HCT116 (cell line): Measurements from ENCODE around the gene KCNK13. TPM values are rescaled to one million over a fixed set of nuclear protein-coding genes. Genes with fewer than 3 reads are reported as not detected.

Experiments
- ATAC-seq: fragments of 200-7000 bp; cut with Tn5 transposase; 2 replicates; pipeline ENCODE4 v1.9.1; 2020; ENCODE audit warnings: mild to moderate bottlenecking, moderate library complexity
- BruUV-seq: library from RNA; stranded (reverse); fragments of 400-500 nt; replicated peaks from 2 replicates; lab custom pipeline; 2021; lab: Mats Ljungman, UMichigan
- CTCF ChIA-PET: fragments of 300-600 bp; sonication (Branson Sonifier 250); formaldehyde crosslinking; loops from one replicate; lab custom pipeline; 2021; ENCODE audit warnings: antibody characterized with exemption; lab: Charles Lee
- POLR2A ChIA-PET: fragments of 300-600, 350-600 bp; sonication (Branson Sonifier 250); formaldehyde crosslinking; loops from one replicate; lab custom pipeline; 2021; ENCODE audit warnings: antibody characterized with exemption; lab: Charles Lee
- RAD21 ChIA-PET, 2 experiments: fragments of 300-600 bp; sonication (Branson Sonifier 250); formaldehyde crosslinking; loops; one replicate each; lab custom pipeline; 2023; ENCODE audit warnings: low total read pairs in 2 of 2; ENCODE audit not compliant: uncharacterized antibody in 2 of 2, unreplicated experiment in 2 of 2, low non-redundant PET in 1 of 2; lab: Charles Lee
- DNase-seq: peaks from one replicate; pipeline ENCODE4 v3.0.0-alpha.2; 2010; ENCODE audit warnings: low read depth, low spot score
- H2AFZ ChIP-seq: fragments of 200-600 bp; shearing (Covaris generic), sonication (generic); 2 replicates; pipeline ENCODE4 v1.6.1; 2017; ENCODE audit warnings: low read depth, mixed run types, mixed read lengths, antibody characterized with exemption, low read length; ENCODE audit not compliant: poor library complexity, severe bottlenecking
- H3K27ac ChIP-seq: 2 replicates; pipeline ENCODE4 v1.5.1; 2012; ENCODE audit warnings: low read depth, low read length
- H3K27me3 ChIP-seq: fragments of 200-600 bp; sonication (generic); 2 replicates; pipeline ENCODE4 v1.6.1; 2016; ENCODE audit warnings: mixed run types, low read length, mixed read lengths; ENCODE audit not compliant: insufficient read depth
- H3K36me3 ChIP-seq, 2 experiments: fragments of 200-500 bp in 1 of 2; fragments of 200-600 bp in 1 of 2; sonication (Bioruptor generic) in 1 of 2; sonication (generic) in 1 of 2; 2 replicates each; pipeline versions ENCODE4 v1.5.1 to v1.6.1; 2014 to 2016; ENCODE audit warnings: low read length in 2 of 2, inconsistent platforms in 1 of 2, mixed read lengths in 1 of 2, mixed run types in 1 of 2; ENCODE audit not compliant: insufficient read depth in 2 of 2, control insufficient read depth in 1 of 2
- H3K4me1 ChIP-seq, 2 experiments: fragments of 200-600 bp in 1 of 2; sonication (generic) in 1 of 2; 2 replicates each; pipeline versions ENCODE4 v1.5.1 to v1.6.1; 2012 to 2017; ENCODE audit warnings: low read length in 2 of 2, inconsistent platforms in 1 of 2, mild to moderate bottlenecking in 1 of 2, mixed read lengths in 1 of 2, mixed run types in 1 of 2, moderate library complexity in 1 of 2; ENCODE audit not compliant: insufficient read depth in 2 of 2, control insufficient read depth in 1 of 2
- H3K4me2 ChIP-seq: fragments of 200-600 bp; sonication (generic); 2 replicates; pipeline ENCODE4 v1.6.1; 2017; ENCODE audit warnings: mixed run types, low read length, mixed read lengths
- H3K4me3 ChIP-seq, 2 experiments: fragments of 200-600 bp in 1 of 2; sonication (generic) in 1 of 2; replicated peaks in 1 of 2; 2 replicates each; pipeline ENCODE4 v1.5.1; 2011 to 2016; ENCODE audit warnings: low read length in 2 of 2, control low read depth in 1 of 2, low read depth in 1 of 2, mild to moderate bottlenecking in 1 of 2, mixed read lengths in 1 of 2, mixed run types in 1 of 2
- H3K79me2 ChIP-seq: fragments of 200-600 bp; sonication (generic); 2 replicates; pipeline ENCODE4 v1.6.1; 2017; ENCODE audit warnings: mild to moderate bottlenecking, mixed run types, low read length, moderate library complexity, mixed read lengths; ENCODE audit not compliant: insufficient read depth
- H3K9ac ChIP-seq: fragments of 200-600 bp; sonication (generic); 2 replicates; pipeline ENCODE4 v1.6.1; 2016; ENCODE audit warnings: low read length, mixed read lengths
- H3K9me2 ChIP-seq: fragments of 200-600 bp; sonication (generic), shearing (Covaris generic); 2 replicates; pipeline ENCODE4 v1.6.1; 2017; ENCODE audit warnings: mixed run types, mild to moderate bottlenecking, moderate library complexity; ENCODE audit not compliant: insufficient read depth
- H3K9me3 ChIP-seq, 2 experiments: fragments of 200-500 bp in 1 of 2; fragments of 200-600 bp in 1 of 2; sonication (Bioruptor generic) in 1 of 2; sonication (generic) in 1 of 2; 2 replicates each; pipeline ENCODE4 v1.6.1; 2014 to 2017; ENCODE audit warnings: low read length in 2 of 2, mixed read lengths in 2 of 2, inconsistent platforms in 1 of 2, low read depth in 1 of 2, mild to moderate bottlenecking in 1 of 2, mixed run types in 1 of 2, moderate library complexity in 1 of 2; ENCODE audit not compliant: control insufficient read depth in 1 of 2, insufficient read depth in 1 of 2
- H4K20me1 ChIP-seq: fragments of 200-600 bp; sonication (generic), shearing (Covaris generic); 2 replicates; pipeline ENCODE4 v1.6.1; 2017; ENCODE audit warnings: mixed run types, mild to moderate bottlenecking, moderate library complexity; ENCODE audit not compliant: insufficient read depth
- CBX3 ChIP-seq: IDR thresholded peaks from 2 replicates; pipeline ENCODE4 v1.6.1; 2012; ENCODE audit warnings: low read depth
- CEBPB ChIP-seq: IDR thresholded peaks from 2 replicates; pipeline ENCODE4 v1.6.1; 2012; ENCODE audit warnings: low read depth
- ELF1 ChIP-seq: IDR thresholded peaks from 2 replicates; pipeline ENCODE4 v1.6.1; 2012; ENCODE audit warnings: low read depth, borderline replicate concordance
- FOSL1 ChIP-seq: IDR thresholded peaks from 2 replicates; pipeline ENCODE4 v1.6.1; 2012; ENCODE audit warnings: low read depth
- JUND ChIP-seq: IDR thresholded peaks from 2 replicates; pipeline ENCODE4 v1.6.1; 2012
- POLR2A ChIP-seq: IDR thresholded peaks from 2 replicates; pipeline ENCODE4 v1.7.0; 2011; ENCODE audit warnings: borderline replicate concordance; ENCODE audit not compliant: insufficient read depth, insufficient read length; ENCODE audit errors: extremely low read depth
- RAD21 ChIP-seq: IDR thresholded peaks from 2 replicates; pipeline ENCODE4 v1.6.1; 2012; ENCODE audit warnings: low read depth, mild to moderate bottlenecking
- SIN3A ChIP-seq: IDR thresholded peaks from 2 replicates; pipeline ENCODE4 v1.6.1; 2012; ENCODE audit warnings: low read depth
- SP1 ChIP-seq: IDR thresholded peaks from 2 replicates; pipeline ENCODE4 v1.6.1; 2012; ENCODE audit warnings: low read depth
- SRF ChIP-seq: IDR thresholded peaks from 2 replicates; pipeline ENCODE4 v1.6.1; 2012; ENCODE audit warnings: low read depth
- TCF7L2 ChIP-seq: IDR thresholded peaks from 2 replicates; pipeline ENCODE4 v1.7.0; 2011; ENCODE audit warnings: borderline replicate concordance, inconsistent platforms; ENCODE audit not compliant: insufficient read depth, insufficient read length; ENCODE audit errors: extremely low read depth
- YY1 ChIP-seq: IDR thresholded peaks from 2 replicates; pipeline ENCODE4 v1.6.1; 2011; ENCODE audit warnings: low read length, low read depth, moderate library complexity, mild to moderate bottlenecking; ENCODE audit not compliant: insufficient replicate concordance; ENCODE audit errors: extremely low read depth
- ZNF274 ChIP-seq: fragments of 200-500 bp; sonication (Bioruptor generic); IDR thresholded peaks from 2 replicates; pipeline ENCODE4 v1.6.1; 2014; ENCODE audit warnings: mild to moderate bottlenecking, low read depth, low read length, inconsistent platforms
- intact Hi-C: fragments of 100-400 bp; cut with micrococcal nuclease; formaldehyde crosslinking; loops from 2 replicates; pipeline ENCODE4 v1.10.0; 2022
- total RNA-seq: library from RNA; stranded (reverse); gene quantifications from one replicate; pipeline ENCODE4 v1.2.1, GENCODE V29; 2021; ENCODE audit not compliant: unreplicated experiment
- TF ChIP-seq, protein P1 (sequence below): IDR thresholded peaks from 2 replicates; pipeline ENCODE4 v1.6.1; 2012
- TF ChIP-seq, protein P2 (sequence below), 3 experiments: fragments of 200-600 bp in 1 of 3; sonication (generic) in 1 of 3; IDR thresholded peaks in 2 of 3; conservative IDR thresholded peaks in 1 of 3; 2 replicates each; pipeline ENCODE4 v1.5.1; 2012 to 2017; ENCODE audit warnings: low read depth in 2 of 3, low read length in 2 of 3, antibody characterized with exemption in 1 of 3, borderline replicate concordance in 1 of 3, control low read depth in 1 of 3, mild to moderate bottlenecking in 1 of 3, mixed read lengths in 1 of 3, mixed run types in 1 of 3, moderate library complexity in 1 of 3; ENCODE audit not compliant: insufficient read depth in 1 of 3
- TF ChIP-seq, protein P3 (sequence below): IDR thresholded peaks from 2 replicates; pipeline ENCODE4 v1.6.1; 2012
- TF ChIP-seq, protein P4 (sequence below): IDR thresholded peaks from 2 replicates; pipeline ENCODE4 v1.6.1; 2012; ENCODE audit warnings: low read depth
- TF ChIP-seq, protein P5 (sequence below): IDR thresholded peaks from 2 replicates; pipeline ENCODE4 v1.6.1; 2011; ENCODE audit warnings: mild to moderate bottlenecking, low read length, moderate library complexity; ENCODE audit not compliant: insufficient replicate concordance; ENCODE audit errors: extremely low read depth

The KCNK13 gene
- total RNA-seq, 1 experiment from 2014 or later: 2.2 TPM

DNA sequence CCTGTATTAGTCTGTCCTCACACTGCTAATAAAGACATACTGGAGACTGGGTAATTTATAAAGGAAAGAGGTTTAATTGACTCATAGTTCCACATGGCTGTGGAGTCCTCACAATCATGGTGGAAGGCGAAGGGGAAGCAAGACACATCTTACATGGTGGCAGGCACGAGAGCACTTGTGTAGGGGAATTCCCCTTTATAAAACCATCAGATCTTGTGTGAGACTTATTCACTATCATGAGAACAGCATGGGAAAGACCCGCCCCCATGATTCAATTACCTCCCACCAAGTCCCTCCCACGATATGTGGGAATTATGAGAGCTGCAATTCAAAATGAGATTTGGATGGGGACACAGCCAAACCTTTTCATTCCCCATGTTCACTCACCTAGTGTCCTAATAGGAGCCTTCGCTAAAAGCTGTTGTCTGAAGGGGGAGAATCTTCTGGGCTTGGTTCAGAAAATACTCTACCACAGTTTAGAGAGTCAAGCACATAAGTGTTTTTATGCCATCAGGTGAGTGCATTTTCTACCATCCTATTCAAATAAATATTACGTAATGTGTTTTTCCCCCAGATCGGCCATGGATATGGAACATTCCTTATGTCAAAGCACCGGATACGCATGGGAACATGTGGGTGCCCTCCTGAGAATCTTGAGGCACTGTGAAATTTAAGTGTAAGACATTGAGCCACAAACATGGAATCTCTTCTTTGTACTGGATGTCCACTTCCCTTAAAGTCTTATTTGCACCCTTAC is 19.1 kb upstream of the KCNK13 start:
- BruUV-seq: no TSS peak
- ChIA-PET POLR2A (no interaction called here), CTCF (no interaction called here), RAD21 (no interaction called here)
- H3K9me2 ChIP-seq: no peaks in the 10 kb centered on the region
- H3K9ac ChIP-seq: no peak overlapping the region
- no peaks in the 10 kb centered on the region for H3K9me3 ChIP-seq
- DNase-seq: no peak
- no peak overlapping the region for H3K27ac ChIP-seq
- H3K27me3 ChIP-seq: no peaks in the 10 kb centered on the region
- ATAC-seq: no peak
- H3K4me3 ChIP-seq: no peak overlapping the region
- H3K36me3 ChIP-seq: no peaks in the 10 kb centered on the region; a peak in 1 of 4 replicates
- TF ChIP-seq CEBPB: no peak
- TF ChIP-seq CBX3: no peak
- TF ChIP-seq, protein P1, sequence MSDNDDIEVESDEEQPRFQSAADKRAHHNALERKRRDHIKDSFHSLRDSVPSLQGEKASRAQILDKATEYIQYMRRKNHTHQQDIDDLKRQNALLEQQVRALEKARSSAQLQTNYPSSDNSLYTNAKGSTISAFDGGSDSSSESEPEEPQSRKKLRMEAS: no peak
- no peak for TF ChIP-seq POLR2A
- TF ChIP-seq ZNF274: no peak
- TF ChIP-seq, protein P2, sequence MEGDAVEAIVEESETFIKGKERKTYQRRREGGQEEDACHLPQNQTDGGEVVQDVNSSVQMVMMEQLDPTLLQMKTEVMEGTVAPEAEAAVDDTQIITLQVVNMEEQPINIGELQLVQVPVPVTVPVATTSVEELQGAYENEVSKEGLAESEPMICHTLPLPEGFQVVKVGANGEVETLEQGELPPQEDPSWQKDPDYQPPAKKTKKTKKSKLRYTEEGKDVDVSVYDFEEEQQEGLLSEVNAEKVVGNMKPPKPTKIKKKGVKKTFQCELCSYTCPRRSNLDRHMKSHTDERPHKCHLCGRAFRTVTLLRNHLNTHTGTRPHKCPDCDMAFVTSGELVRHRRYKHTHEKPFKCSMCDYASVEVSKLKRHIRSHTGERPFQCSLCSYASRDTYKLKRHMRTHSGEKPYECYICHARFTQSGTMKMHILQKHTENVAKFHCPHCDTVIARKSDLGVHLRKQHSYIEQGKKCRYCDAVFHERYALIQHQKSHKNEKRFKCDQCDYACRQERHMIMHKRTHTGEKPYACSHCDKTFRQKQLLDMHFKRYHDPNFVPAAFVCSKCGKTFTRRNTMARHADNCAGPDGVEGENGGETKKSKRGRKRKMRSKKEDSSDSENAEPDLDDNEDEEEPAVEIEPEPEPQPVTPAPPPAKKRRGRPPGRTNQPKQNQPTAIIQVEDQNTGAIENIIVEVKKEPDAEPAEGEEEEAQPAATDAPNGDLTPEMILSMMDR (IDR thresholded peaks at IDR 0.05 in 2 of 3, conservative IDR thresholded peaks at IDR 0.05 in 1 of 3; ENCODE audit: borderline replicate concordance in 1 of 3, insufficient read depth in 1 of 3, low read depth in 2 of 3, low read length in 2 of 3): no peak
- no peak for TF ChIP-seq FOSL1
- no peak for TF ChIP-seq SIN3A
- TF ChIP-seq, protein P3, sequence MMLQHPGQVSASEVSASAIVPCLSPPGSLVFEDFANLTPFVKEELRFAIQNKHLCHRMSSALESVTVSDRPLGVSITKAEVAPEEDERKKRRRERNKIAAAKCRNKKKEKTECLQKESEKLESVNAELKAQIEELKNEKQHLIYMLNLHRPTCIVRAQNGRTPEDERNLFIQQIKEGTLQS: no peak
- TF ChIP-seq RAD21: no peak
- TF ChIP-seq ELF1: no peak
- TF ChIP-seq SRF: no peak
- TF ChIP-seq, protein P4, sequence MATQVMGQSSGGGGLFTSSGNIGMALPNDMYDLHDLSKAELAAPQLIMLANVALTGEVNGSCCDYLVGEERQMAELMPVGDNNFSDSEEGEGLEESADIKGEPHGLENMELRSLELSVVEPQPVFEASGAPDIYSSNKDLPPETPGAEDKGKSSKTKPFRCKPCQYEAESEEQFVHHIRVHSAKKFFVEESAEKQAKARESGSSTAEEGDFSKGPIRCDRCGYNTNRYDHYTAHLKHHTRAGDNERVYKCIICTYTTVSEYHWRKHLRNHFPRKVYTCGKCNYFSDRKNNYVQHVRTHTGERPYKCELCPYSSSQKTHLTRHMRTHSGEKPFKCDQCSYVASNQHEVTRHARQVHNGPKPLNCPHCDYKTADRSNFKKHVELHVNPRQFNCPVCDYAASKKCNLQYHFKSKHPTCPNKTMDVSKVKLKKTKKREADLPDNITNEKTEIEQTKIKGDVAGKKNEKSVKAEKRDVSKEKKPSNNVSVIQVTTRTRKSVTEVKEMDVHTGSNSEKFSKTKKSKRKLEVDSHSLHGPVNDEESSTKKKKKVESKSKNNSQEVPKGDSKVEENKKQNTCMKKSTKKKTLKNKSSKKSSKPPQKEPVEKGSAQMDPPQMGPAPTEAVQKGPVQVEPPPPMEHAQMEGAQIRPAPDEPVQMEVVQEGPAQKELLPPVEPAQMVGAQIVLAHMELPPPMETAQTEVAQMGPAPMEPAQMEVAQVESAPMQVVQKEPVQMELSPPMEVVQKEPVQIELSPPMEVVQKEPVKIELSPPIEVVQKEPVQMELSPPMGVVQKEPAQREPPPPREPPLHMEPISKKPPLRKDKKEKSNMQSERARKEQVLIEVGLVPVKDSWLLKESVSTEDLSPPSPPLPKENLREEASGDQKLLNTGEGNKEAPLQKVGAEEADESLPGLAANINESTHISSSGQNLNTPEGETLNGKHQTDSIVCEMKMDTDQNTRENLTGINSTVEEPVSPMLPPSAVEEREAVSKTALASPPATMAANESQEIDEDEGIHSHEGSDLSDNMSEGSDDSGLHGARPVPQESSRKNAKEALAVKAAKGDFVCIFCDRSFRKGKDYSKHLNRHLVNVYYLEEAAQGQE: no peak
- no peak for TF ChIP-seq YY1
- TF ChIP-seq TCF7L2: no peak
- no peak for TF ChIP-seq SP1
- TF ChIP-seq, protein P5, sequence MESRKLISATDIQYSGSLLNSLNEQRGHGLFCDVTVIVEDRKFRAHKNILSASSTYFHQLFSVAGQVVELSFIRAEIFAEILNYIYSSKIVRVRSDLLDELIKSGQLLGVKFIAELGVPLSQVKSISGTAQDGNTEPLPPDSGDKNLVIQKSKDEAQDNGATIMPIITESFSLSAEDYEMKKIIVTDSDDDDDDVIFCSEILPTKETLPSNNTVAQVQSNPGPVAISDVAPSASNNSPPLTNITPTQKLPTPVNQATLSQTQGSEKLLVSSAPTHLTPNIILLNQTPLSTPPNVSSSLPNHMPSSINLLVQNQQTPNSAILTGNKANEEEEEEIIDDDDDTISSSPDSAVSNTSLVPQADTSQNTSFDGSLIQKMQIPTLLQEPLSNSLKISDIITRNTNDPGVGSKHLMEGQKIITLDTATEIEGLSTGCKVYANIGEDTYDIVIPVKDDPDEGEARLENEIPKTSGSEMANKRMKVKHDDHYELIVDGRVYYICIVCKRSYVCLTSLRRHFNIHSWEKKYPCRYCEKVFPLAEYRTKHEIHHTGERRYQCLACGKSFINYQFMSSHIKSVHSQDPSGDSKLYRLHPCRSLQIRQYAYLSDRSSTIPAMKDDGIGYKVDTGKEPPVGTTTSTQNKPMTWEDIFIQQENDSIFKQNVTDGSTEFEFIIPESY: no peak
- no peak for TF ChIP-seq JUND
- H2AFZ ChIP-seq: no peak overlapping the region
- intact Hi-C loops: no loop called here
- H4K20me1 ChIP-seq: no peaks in the 10 kb centered on the region
- no peaks in the 10 kb centered on the region for H3K79me2 ChIP-seq
- H3K4me1 ChIP-seq: no peaks in the 10 kb centered on the region
- H3K4me2 ChIP-seq: no peak overlapping the region
